Erythroblast (primary cell): Measurements from ENCODE around the gene HSPA9.

Experiments
- DNase-seq, 2 experiments: peaks; one replicate each; lab custom pipeline; 2025; lab: John Stamatoyannopoulos, UW
- GATA1 ChIP-seq: IDR thresholded peaks from 2 replicates; pipeline ENCODE4 v1.6.1; 2011; ENCODE audit warnings: low read depth, mild to moderate bottlenecking, control low read depth, low read length, moderate library complexity
- POLR2A ChIP-seq: IDR thresholded peaks from 2 replicates; pipeline ENCODE4 v1.6.1; 2011; ENCODE audit warnings: mild to moderate bottlenecking, low read length

HSPA9 gene

DNA sequence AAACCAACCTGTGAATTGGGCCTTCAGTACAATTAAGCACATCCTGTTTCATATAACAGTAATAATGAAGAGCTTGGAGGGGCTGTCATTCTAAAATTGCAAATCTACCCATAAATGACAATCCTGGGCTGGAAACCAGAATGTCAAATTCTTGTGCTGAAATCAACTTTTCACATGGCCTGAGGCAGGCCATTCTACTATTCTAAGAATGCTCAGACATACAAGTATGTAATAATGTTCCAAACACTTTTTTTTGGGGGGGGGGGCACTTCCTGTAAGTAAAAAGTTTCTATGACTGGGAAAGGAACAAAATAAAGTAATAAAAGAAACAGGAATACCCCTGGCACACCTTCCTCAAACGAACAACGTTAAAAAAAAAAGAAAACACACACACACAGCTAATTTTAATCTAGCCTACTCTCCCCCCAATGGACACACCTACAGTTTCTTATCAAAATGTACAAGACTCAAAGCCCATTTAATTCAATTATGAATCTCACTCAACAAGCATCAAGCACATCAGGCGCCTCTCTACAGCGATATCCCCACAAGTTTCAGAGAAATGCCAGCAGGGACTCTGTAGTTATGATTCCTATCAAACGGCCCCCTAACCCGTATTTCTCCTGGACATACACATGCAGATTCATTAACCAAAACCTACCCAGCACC, 33.6 kb downstream of the HSPA9 start:
- TF ChIP-seq POLR2A, result peak; percentile 57
- no peak for TF ChIP-seq GATA1
- peak; percentile 72 to 77 for DNase-seq

- DNase-seq, result peak; percentile 48 to 57
- no peak for TF ChIP-seq GATA1
- TF ChIP-seq POLR2A, result no peak
These were observed 35.4 kb downstream of the HSPA9 start for GRCh38 chr5:138539791-138540190.

DNA sequence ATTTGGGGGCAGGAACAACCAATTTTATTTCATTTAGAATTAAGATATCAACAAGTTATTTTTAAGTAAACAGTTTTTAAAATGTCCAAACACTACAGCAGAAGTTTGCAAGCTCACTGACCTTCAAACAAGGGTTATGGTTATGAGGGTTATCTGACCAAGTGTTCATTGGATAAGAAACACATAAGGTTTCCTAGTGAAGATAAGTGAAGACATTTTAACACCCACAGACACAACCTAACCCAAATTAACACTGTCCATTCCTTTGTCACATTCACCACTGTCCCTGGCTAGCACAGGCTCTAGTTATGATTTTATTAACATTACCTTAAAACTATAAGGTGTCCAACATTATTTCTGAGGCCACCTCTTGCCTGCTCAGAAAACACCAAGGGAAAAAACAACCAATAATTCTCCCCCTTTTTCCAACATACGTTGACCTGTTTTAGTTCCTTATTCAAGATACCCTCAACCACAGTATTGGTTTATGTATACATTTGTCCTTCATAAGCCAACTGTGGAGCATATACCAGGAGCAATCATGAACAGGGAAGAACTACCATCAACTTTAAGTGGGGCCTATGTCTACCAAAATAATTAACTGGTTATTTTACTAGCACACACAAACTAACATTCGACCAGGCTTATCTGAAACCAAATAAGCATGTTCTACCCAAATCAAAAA, 36.1 kb downstream of the HSPA9 start:
- no peak for TF ChIP-seq GATA1
- TF ChIP-seq POLR2A, result no peak
- peak; percentile 68 to 87 for DNase-seq

DNA sequence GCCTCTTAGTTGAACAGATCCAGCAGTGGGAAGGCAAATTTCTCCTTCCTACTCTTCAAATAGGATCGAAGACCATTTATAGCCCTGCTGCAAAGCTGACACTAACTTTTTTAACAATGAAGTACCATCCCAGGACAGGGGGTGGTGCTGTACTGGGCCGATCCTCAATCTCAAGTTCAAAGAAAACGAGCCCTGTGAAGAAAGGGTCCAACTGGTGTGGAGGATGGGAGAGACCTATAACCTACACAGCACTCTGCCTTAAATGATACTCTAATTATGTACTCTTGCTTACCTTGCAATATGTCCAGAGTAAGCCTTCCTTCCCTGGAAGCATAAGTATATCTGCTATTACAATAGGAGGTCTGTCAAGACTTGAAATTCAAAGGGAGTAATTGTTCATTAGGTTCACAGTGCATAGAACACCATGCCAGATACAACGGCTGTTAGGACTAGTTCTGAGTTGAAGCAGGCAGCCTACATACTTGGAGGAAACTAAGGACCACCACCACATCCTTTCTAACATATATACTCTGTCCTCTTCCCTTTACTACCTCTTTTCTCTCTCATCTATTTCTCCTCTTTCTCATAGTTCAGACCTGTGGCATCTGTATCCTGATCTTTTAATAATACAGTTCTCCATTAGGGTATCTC, 38.4 kb downstream of the HSPA9 start:
- DNase-seq, result peak; percentile 55 to 59
- no peak for TF ChIP-seq GATA1
- TF ChIP-seq POLR2A, result no peak

GRCh38 chr5:138536215-138536614, 39.0 kb downstream of the HSPA9 start:
- TF ChIP-seq GATA1 (no peak), POLR2A (no peak)
- DNase-seq, result peak in 1 of 2 experiments; percentile 29

DNA sequence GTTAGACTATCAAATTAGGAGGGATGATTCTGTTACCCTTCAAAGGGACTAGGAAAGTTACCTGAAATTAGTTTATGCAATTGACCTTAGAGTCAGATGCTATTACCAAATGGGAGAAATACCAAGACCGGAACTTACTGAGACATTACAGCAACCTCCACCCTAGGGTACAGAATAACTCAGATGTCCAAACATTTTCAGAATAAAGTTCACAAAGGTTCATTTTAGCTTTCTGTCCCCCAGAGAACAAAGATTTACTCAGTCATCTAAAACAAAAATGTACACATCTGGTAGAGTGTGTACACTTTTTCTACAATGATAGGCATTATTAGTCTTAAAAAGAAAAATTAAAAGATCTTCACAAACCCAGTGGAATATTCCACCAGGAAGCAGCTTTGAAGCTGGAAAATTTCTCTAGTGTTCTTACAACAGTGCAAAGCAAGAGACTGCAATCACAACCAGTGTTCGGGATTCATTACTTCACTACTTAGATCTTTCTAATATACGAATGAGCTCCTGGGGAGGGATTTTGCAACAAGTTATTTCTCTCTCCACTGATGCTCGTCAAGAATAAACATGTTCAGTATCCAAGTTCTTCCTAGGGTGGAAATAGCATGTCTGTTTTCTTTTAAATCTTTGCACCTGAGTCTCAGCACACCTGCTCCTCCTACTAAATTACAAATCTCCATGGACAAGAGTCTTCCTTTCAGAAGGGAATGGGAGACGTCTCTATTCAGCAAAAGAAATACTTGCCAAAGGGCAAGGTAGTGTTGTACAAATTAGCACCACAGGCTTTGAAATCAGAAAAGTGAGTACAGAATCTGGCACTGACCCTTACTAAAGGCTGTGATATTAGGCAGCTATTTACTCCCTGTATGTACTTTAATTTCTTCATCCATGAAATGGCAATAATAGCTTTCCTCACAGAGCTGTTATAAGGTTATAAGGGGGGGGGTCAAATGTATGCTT, 40.9 kb downstream of the HSPA9 start:
- TF ChIP-seq GATA1, result no peak
- peak; percentile 19 for TF ChIP-seq POLR2A
- no peak for DNase-seq

DNA sequence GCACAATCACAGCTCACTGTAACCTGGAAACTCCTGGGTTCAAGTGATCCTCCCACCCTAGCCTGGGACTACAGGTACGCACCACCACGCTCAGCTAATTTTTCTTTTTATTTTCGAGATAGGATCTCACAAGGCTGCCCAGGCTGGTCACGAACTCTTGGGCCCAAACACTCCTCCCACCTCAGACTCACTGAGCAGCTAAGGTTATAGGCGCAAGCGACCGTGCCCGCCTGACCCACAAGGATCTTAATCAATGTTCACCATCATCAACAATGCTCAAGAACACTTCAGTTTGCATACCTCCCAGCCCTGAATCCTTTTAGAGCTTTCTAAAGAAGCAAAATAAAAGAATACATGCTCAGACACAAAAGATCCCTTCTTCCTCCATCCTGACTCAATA, 45.4 kb downstream of the HSPA9 start:
- DNase-seq, result peak in 1 of 2 experiments; percentile 21
- no peak for TF ChIP-seq POLR2A
- TF ChIP-seq GATA1, result no peak

DNA sequence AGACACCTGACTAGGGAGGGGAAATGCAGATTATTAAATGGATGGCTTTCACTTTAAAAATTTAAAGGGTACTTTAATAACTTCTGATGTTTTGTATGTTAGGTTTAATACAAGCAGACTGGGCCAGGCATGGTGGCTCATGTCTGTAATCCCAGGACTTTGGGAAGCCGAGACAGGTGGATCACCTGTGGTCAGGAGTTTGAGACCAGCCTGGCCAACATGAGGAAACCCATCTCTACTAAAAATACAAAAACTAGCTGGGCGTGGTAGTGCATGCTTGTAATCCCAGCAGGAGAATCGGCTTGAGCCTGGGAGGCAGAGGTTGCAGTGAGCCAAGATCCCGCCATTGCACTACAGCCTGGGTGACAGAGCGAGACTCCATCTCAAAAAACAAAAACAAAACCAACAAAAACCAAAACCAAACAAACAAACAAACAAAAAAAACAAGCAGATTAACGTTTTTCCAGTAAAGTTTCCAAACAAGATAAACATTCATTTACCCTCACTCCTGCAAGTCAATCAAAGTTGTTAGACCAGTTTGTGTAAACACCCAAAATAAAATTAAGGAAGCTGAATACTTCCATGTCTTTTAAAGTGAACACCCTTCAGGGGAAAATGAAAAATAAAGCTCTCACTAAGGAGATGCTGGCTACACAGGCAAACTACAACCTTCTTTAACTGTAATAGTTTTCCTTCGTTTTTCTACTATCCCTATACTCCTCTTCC, 46.3 kb downstream of the HSPA9 start:
- no peak for DNase-seq
- no peak for TF ChIP-seq POLR2A
- no peak for TF ChIP-seq GATA1

DNA sequence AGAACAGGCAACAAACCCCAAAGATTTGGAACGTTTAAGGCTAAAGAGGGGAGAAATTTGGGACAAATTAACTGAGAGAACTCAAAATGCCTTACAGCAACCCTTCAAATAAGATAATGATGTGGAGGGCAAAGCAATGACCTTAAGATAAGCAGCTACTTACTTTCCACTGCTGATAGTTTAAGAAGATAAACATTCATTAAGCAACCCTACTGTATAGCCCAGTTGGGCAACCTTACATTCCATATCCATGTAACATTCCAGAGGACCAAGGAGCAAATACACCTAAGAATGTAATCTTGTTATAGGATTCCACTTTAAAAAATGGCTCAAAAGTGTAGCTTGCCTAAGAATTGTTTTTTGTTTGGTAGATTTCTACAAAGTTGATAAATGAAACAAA, 47.0 kb downstream of the HSPA9 start:
- DNase-seq, result peak; percentile 46 to 73
- TF ChIP-seq GATA1, result no peak
- no peak for TF ChIP-seq POLR2A

GRCh38 chr5:138527170-138527569, 48.0 kb downstream of the HSPA9 start:
- TF ChIP-seq GATA1, result no peak
- TF ChIP-seq POLR2A, result no peak
- DNase-seq, result no peak

DNA sequence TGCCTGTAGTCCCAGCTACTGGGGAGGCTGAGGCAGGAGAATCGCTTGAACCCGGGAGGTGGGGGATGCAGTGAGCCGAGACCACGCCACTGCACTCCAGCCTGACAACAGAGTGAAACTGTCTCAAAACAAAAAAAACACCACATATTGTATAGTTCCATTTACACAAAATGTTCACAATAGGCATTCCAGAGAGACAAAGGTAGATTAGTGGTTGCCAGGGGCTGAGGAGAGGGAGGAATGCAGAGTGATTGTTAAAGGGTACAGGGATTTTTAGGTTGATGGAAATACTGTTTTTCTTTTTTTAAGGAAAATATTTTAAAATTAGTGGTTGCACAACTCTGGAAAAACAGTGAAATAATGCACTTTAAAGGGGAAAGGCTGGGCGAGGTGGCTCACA, 51.8 kb downstream of the HSPA9 start:
- DNase-seq, result no peak
- TF ChIP-seq GATA1, result no peak

- no peak for DNase-seq
- TF ChIP-seq POLR2A (no peak), GATA1 (no peak)
These were observed 54.2 kb downstream of the HSPA9 start for GRCh38 chr5:138520971-138521370.

- TF ChIP-seq POLR2A (no peak), GATA1 (no peak)
- DNase-seq, result no peak
These were observed 57.8 kb downstream of the HSPA9 start for GRCh38 chr5:138517437-138517836.
